Measurements from ENCODE around the gene SLC7A5. TPM values are rescaled to one million over a fixed set of nuclear protein-coding genes. Genes with fewer than 3 reads are reported as not detected.

The SLC7A5 gene
- total and polyA plus RNA-seq, 2 of the 13 experiments (the other 11 are each of a cell fraction or from before 2014, with no cell fraction given): 79.6 to 155 TPM

GRCh38 chr16:87854053-87854906 lies 15.0 kb downstream of the SLC7A5 start (continued):
- TF ChIP-seq ZGPAT (CRISPR knock-in tag; IDR thresholded peaks at IDR 0.05): no peak
- no peak for TF ChIP-seq PHF5A (CRISPR knock-in tag; IDR thresholded peaks at IDR 0.05; ENCODE audit: low read depth, unreplicated experiment)
- no peak for TF ChIP-seq ZNF557 (CRISPR knock-in tag; IDR thresholded peaks at IDR 0.05)
- no peak; the same call in 1 of the 2 replicates for TF ChIP-seq PAXIP1 (CRISPR knock-in tag; conservative IDR thresholded peaks at IDR 0.05)
- TF ChIP-seq NR2C2 (CRISPR knock-in tag; IDR thresholded peaks at IDR 0.05; ENCODE audit: borderline replicate concordance): no peak
- TF ChIP-seq MIER3 (CRISPR knock-in tag; IDR thresholded peaks at IDR 0.05; ENCODE audit: borderline replicate concordance): no peak
- TF ChIP-seq ARID4A (CRISPR knock-in tag; IDR thresholded peaks at IDR 0.05; ENCODE audit: borderline replicate concordance): no peak
- no peak for TF ChIP-seq CTCF (CRISPR knock-in tag; IDR thresholded peaks at IDR 0.05)
- TF ChIP-seq MXD1 (CRISPR knock-in tag; IDR thresholded peaks at IDR 0.05): peak; percentile 45; the same call in 1 of the 2 replicates
- TF ChIP-seq BRF2 (CRISPR knock-in tag; IDR thresholded peaks at IDR 0.05): no peak
- TF ChIP-seq ZKSCAN1 (IDR thresholded peaks at IDR 0.05; ENCODE audit: low read length): no peak
- no peak for TF ChIP-seq JUNB (CRISPR knock-in tag; IDR thresholded peaks at IDR 0.05; ENCODE audit: borderline replicate concordance)
- TF ChIP-seq ZNF550 (CRISPR knock-in tag; IDR thresholded peaks at IDR 0.05; ENCODE audit: borderline replicate concordance): no peak
- TF ChIP-seq KDM5B (CRISPR knock-in tag; IDR thresholded peaks at IDR 0.05; ENCODE audit: borderline replicate concordance): no peak
